Fibroblast of pulmonary artery (primary cell): ENCODE results near the gene TAS2R38.

Experiments
- DNase-seq: peaks from one replicate; pipeline ENCODE4 v3.0.0-alpha.2; 2010; ENCODE audit warnings: low read depth
- H3K4me3 ChIP-seq: replicated peaks from 2 replicates; pipeline ENCODE4 v1.5.1; 2011; ENCODE audit warnings: low read depth, mild to moderate bottlenecking, control low read depth, low read length, moderate library complexity
- CTCF ChIP-seq: IDR thresholded peaks from 2 replicates; pipeline ENCODE4 v1.5.1; 2011; ENCODE audit warnings: mild to moderate bottlenecking, control low read depth, low read length, inconsistent platforms; ENCODE audit errors: missing control alignments

Gene TAS2R38

GRCh38 chr7:141950806-141951205, 22.8 kb downstream of the TAS2R38 start:
- no peak for DNase-seq
- H3K4me3 ChIP-seq = no peak overlapping the region
- no peak for TF ChIP-seq CTCF

DNA sequence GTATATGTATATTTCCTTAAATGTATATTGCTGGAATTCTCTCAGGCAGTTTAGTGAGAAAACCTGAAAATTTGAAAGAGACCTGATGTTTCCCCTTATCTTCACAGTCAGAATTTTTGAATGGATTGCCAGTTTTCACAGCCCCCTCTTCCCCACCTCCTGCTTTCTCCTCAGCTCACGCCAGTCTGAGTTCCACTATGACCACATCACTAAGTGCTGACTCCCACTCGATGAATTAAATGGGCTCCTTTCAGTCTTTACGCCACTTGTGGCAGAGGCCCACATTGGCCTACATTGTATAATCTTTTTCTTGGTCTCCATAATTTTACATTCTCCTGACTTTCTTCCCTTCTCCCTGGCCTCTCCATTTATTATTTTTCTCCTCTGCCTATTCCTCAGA, 23.7 kb downstream of the TAS2R38 start:
- no peak for TF ChIP-seq CTCF
- DNase-seq = no peak
- no peak overlapping the region for H3K4me3 ChIP-seq

- no peak for TF ChIP-seq CTCF
- DNase-seq = no peak
Observed at GRCh38 chr7:141949451-141949850, 24.1 kb downstream of the TAS2R38 start.

GRCh38 chr7:141949021-141949420, 24.6 kb downstream of the TAS2R38 start:
- no peak overlapping the region for H3K4me3 ChIP-seq
- DNase-seq = no peak
- TF ChIP-seq CTCF = no peak

More at GRCh38 chr7:141949451-141949850, 24.1 kb downstream of the TAS2R38 start:
- no peak overlapping the region for H3K4me3 ChIP-seq

- TF ChIP-seq CTCF = no peak
- no peak within 1 kb of the TSS for H3K4me3 ChIP-seq
- no peak for DNase-seq
Observed at GRCh38 chr7:141946796-141947195, 26.8 kb downstream of the TAS2R38 start, which contains the start of gene CLEC5A. TSS of gene CLEC5A (minus strand) at chr7:141946974. CDS start at chr7:141946292, 682 bp downstream.

DNA sequence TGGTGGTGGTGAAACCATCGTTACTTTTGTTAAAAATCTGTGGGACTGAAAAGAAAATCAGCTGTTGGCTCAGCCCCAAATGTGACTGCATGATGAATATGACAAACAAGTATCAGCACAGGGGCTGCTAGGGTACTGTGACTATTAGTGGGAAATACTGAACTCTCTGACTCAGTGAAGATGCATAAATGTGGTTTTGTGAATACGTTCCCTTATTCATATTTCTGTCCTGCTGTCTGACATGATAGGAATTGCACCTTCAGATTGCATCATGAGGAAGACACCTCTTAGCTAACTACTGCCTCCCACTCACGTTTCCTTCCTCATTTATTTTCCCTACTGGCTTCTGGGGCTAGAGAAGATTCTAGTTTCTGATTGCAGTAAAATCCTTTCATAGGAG, 28.2 kb downstream of the TAS2R38 start:
- TF ChIP-seq CTCF = no peak
- DNase-seq = no peak
- H3K4me3 ChIP-seq = no peak overlapping the region

- DNase-seq = no peak
- TF ChIP-seq CTCF = no peak
- H3K4me3 ChIP-seq = no peak overlapping the region
Observed at GRCh38 chr7:141944811-141945210, 28.8 kb downstream of the TAS2R38 start.
